ENCODE measurements around the gene PRG2.

DNA sequence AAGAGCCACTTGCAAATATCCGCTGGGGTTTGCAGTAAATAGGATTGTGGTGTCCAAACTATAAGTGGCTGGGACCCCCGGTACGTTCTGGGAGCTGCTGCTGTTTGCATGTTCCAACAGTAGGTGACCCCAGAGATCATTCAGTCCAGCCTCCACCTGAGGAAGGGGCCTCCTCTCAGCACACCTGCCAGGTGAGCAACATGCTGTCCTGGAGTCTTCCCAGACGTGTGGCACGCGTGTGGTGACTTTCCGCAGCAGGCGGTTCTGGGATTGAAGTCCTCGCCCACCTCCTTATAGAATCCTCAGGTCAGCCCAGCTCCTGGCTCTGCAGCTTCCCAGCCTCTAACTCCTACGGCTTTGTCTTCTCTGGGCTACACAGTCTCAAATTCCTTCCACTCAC is 45.6 kb downstream of the PRG2 start:
- TF ChIP-seq BACH2 (CRISPR knock-in tag; IDR thresholded peaks at IDR 0.05; ENCODE audit: borderline replicate concordance) (no peak), ESRRG (CRISPR knock-in tag; IDR thresholded peaks at IDR 0.05) (no peak), ZFP30 (CRISPR knock-in tag; IDR thresholded peaks at IDR 0.05) (no peak), CSDC2 (CRISPR knock-in tag; IDR thresholded peaks at IDR 0.05) (no peak), ARNTL (CRISPR knock-in tag; IDR thresholded peaks at IDR 0.05; ENCODE audit: borderline replicate concordance, low read depth) (no peak), ISL1 (CRISPR knock-in tag; IDR thresholded peaks at IDR 0.05) (no peak)
- TF ChIP-seq, protein P1, sequence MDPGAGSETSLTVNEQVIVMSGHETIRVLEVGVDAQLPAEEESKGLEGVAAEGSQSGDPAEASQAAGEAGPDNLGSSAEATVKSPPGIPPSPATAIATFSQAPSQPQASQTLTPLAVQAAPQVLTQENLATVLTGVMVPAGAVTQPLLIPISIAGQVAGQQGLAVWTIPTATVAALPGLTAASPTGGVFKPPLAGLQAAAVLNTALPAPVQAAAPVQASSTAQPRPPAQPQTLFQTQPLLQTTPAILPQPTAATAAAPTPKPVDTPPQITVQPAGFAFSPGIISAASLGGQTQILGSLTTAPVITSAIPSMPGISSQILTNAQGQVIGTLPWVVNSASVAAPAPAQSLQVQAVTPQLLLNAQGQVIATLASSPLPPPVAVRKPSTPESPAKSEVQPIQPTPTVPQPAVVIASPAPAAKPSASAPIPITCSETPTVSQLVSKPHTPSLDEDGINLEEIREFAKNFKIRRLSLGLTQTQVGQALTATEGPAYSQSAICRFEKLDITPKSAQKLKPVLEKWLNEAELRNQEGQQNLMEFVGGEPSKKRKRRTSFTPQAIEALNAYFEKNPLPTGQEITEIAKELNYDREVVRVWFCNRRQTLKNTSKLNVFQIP (CRISPR knock-in tag; IDR thresholded peaks at IDR 0.05; ENCODE audit: borderline replicate concordance, low read depth), result no peak
- TF ChIP-seq, protein P2, sequence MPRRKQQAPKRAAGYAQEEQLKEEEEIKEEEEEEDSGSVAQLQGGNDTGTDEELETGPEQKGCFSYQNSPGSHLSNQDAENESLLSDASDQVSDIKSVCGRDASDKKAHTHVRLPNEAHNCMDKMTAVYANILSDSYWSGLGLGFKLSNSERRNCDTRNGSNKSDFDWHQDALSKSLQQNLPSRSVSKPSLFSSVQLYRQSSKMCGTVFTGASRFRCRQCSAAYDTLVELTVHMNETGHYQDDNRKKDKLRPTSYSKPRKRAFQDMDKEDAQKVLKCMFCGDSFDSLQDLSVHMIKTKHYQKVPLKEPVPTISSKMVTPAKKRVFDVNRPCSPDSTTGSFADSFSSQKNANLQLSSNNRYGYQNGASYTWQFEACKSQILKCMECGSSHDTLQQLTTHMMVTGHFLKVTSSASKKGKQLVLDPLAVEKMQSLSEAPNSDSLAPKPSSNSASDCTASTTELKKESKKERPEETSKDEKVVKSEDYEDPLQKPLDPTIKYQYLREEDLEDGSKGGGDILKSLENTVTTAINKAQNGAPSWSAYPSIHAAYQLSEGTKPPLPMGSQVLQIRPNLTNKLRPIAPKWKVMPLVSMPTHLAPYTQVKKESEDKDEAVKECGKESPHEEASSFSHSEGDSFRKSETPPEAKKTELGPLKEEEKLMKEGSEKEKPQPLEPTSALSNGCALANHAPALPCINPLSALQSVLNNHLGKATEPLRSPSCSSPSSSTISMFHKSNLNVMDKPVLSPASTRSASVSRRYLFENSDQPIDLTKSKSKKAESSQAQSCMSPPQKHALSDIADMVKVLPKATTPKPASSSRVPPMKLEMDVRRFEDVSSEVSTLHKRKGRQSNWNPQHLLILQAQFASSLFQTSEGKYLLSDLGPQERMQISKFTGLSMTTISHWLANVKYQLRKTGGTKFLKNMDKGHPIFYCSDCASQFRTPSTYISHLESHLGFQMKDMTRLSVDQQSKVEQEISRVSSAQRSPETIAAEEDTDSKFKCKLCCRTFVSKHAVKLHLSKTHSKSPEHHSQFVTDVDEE (CRISPR knock-in tag; IDR thresholded peaks at IDR 0.05), result no peak
- TF ChIP-seq, protein P3, sequence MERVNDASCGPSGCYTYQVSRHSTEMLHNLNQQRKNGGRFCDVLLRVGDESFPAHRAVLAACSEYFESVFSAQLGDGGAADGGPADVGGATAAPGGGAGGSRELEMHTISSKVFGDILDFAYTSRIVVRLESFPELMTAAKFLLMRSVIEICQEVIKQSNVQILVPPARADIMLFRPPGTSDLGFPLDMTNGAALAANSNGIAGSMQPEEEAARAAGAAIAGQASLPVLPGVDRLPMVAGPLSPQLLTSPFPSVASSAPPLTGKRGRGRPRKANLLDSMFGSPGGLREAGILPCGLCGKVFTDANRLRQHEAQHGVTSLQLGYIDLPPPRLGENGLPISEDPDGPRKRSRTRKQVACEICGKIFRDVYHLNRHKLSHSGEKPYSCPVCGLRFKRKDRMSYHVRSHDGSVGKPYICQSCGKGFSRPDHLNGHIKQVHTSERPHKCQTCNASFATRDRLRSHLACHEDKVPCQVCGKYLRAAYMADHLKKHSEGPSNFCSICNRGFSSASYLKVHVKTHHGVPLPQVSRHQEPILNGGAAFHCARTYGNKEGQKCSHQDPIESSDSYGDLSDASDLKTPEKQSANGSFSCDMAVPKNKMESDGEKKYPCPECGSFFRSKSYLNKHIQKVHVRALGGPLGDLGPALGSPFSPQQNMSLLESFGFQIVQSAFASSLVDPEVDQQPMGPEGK (CRISPR knock-in tag; IDR thresholded peaks at IDR 0.05; ENCODE audit: borderline replicate concordance), result no peak
